Mesodermal cell (in vitro differentiated cells): ENCODE results near the gene MPP3.

Experiments used
- H3K27ac ChIP-seq: 2 replicates; pipeline ENCODE4 v1.7.0; 2013; ENCODE audit warnings: mild to moderate bottlenecking, low read depth, low read length, moderate library complexity; ENCODE audit not compliant: severe bottlenecking
- H3K36me3 ChIP-seq: 2 replicates; pipeline ENCODE4 v1.7.1; 2013; ENCODE audit warnings: mild to moderate bottlenecking, low read length, moderate library complexity; ENCODE audit not compliant: control insufficient read depth, insufficient read depth
- H3K4me1 ChIP-seq: one replicate; pipeline ENCODE4 v1.7.1; 2013; ENCODE audit warnings: mild to moderate bottlenecking, low read length; ENCODE audit not compliant: insufficient read depth, control insufficient read depth, poor library complexity, severe bottlenecking
- H3K4me3 ChIP-seq: 2 replicates; pipeline ENCODE4 v1.7.0; 2013; ENCODE audit warnings: low read length, control low read depth, mild to moderate bottlenecking; ENCODE audit not compliant: insufficient read depth, poor library complexity, severe bottlenecking; ENCODE audit errors: extremely low read depth
- H3K9me3 ChIP-seq: 2 replicates; pipeline ENCODE4 v1.7.1; 2013; ENCODE audit warnings: mild to moderate bottlenecking, low read length, moderate library complexity; ENCODE audit not compliant: control insufficient read depth
- WGBS, 2 experiments: methylation state at CpG; one replicate each; pipeline ENCODE4 v1.1.5; 2013; ENCODE audit warnings: missing lambda C conversion rate in 2 of 2; ENCODE audit not compliant: insufficient coverage in 2 of 2; 5-methylcytosine and 5-hydroxymethylcytosine counted together

Gene MPP3

GRCh38 chr17:43830510-43831140 is 2.3 kb downstream of the MPP3 start:
- Histone ChIP-seq H3K4me3 (no peak overlapping the region), H3K9me3 (no peaks in the 10 kb centered on the region), H3K36me3 (peaks cover 29% of the 10 kb centered on the region), H3K4me1 (peaks cover 2% of the 10 kb centered on the region), H3K27ac (no peak overlapping the region)
- WGBS, 2 experiments, result 83 to 95% methylated on average over 3 to 5 of the region's 7 CpGs

- peaks cover 35% of the 10 kb centered on the region for H3K36me3 ChIP-seq
- H3K4me3 ChIP-seq, result no peak overlapping the region
- WGBS, 2 experiments, result 94 to 97% methylated on average over 8 to 12 of the region's 14 CpGs
- H3K9me3 ChIP-seq, result no peaks in the 10 kb centered on the region
- H3K4me1 ChIP-seq, result peaks cover 2% of the 10 kb centered on the region
- H3K27ac ChIP-seq, result no peak overlapping the region
Observed at GRCh38 chr17:43829738-43830137, 3.2 kb downstream of the MPP3 start.

- H3K4me1 ChIP-seq, result peaks cover 2% of the 10 kb centered on the region
- H3K36me3 ChIP-seq, result peaks cover 35% of the 10 kb centered on the region
- H3K4me3 ChIP-seq, result no peak overlapping the region
- no peaks in the 10 kb centered on the region for H3K9me3 ChIP-seq
- WGBS, 2 experiments, result 95 to 96% methylated on average over 7 to 9 of the region's 9 CpGs
- H3K27ac ChIP-seq, result no peak overlapping the region
Observed at GRCh38 chr17:43827596-43827995, 5.3 kb downstream of the MPP3 start.

- H3K4me1 ChIP-seq, result peaks cover 2% of the 10 kb centered on the region
- 91 to 95% methylated on average over 7 of the region's 7 CpGs for WGBS, 2 experiments
- no peaks in the 10 kb centered on the region for H3K9me3 ChIP-seq
- no peak overlapping the region for H3K27ac ChIP-seq
- no peak overlapping the region for H3K4me3 ChIP-seq
- peaks cover 38% of the 10 kb centered on the region for H3K36me3 ChIP-seq
Observed at GRCh38 chr17:43826206-43826605, 6.7 kb downstream of the MPP3 start.

GRCh38 chr17:43825567-43825966 is 7.4 kb downstream of the MPP3 start:
- no peak overlapping the region for H3K4me3 ChIP-seq
- no peak overlapping the region for H3K27ac ChIP-seq
- H3K9me3 ChIP-seq, result no peaks in the 10 kb centered on the region
- peaks cover 31% of the 10 kb centered on the region for H3K36me3 ChIP-seq
- peaks cover 2% of the 10 kb centered on the region for H3K4me1 ChIP-seq
- WGBS, 2 experiments, result 95 to 96% methylated on average over 10 to 11 of the region's 12 CpGs

GRCh38 chr17:43823350-43824084 is 9.4 kb downstream of the MPP3 start:
- Histone ChIP-seq H3K9me3 (no peaks in the 10 kb centered on the region), H3K4me3 (no peak overlapping the region), H3K36me3 (peaks cover 35% of the 10 kb centered on the region), H3K4me1 (no peaks in the 10 kb centered on the region), H3K27ac (no peak overlapping the region)
- WGBS, 2 experiments, result 78 to 92% methylated on average over 6 to 7 of the region's 10 CpGs

GRCh38 chr17:43822570-43823190 is 10.3 kb downstream of the MPP3 start:
- peaks cover 35% of the 10 kb centered on the region for H3K36me3 ChIP-seq
- H3K27ac ChIP-seq, result no peak overlapping the region
- H3K9me3 ChIP-seq, result no peaks in the 10 kb centered on the region
- H3K4me1 ChIP-seq, result no peaks in the 10 kb centered on the region
- no peak overlapping the region for H3K4me3 ChIP-seq
- WGBS, 2 experiments, result 94 to 100% methylated on average over 2 to 3 of the region's 5 CpGs

GRCh38 chr17:43820759-43821158 is 12.2 kb downstream of the MPP3 start:
- H3K9me3 ChIP-seq, result no peaks in the 10 kb centered on the region
- no peak overlapping the region for H3K4me3 ChIP-seq
- WGBS, 2 experiments, result 90 to 97% methylated on average over 10 to 14 of the region's 14 CpGs
- H3K36me3 ChIP-seq, result peaks cover 25% of the 10 kb centered on the region
- H3K27ac ChIP-seq, result no peak overlapping the region
- no peaks in the 10 kb centered on the region for H3K4me1 ChIP-seq

GRCh38 chr17:43818966-43819365 is 14.0 kb downstream of the MPP3 start:
- Histone ChIP-seq H3K36me3 (peaks cover 18% of the 10 kb centered on the region), H3K27ac (no peak overlapping the region), H3K9me3 (no peaks in the 10 kb centered on the region), H3K4me1 (peaks cover 13% of the 10 kb centered on the region), H3K4me3 (no peak overlapping the region)
- WGBS, 2 experiments, result 94 to 96% methylated on average over 5 of the region's 5 CpGs

GRCh38 chr17:43817826-43818225 is 15.1 kb downstream of the MPP3 start:
- H3K36me3 ChIP-seq, result peaks cover 20% of the 10 kb centered on the region
- peaks cover 14% of the 10 kb centered on the region for H3K4me1 ChIP-seq
- H3K9me3 ChIP-seq, result no peaks in the 10 kb centered on the region
- no peak overlapping the region for H3K27ac ChIP-seq
- WGBS, 2 experiments, result 88 to 90% methylated on average over 6 to 9 of the region's 9 CpGs
- no peak overlapping the region for H3K4me3 ChIP-seq
